ENCODE measurements around the gene RHBDD1.
A peak's percentile ranks its signal among the peaks of the same experiment; 100 is the strongest.

The RHBDD1 gene

GRCh38 chr2:227007940-227008339 is 172.1 kb downstream of the RHBDD1 start:
- Histone ChIP-seq H3K4me3 (ENCODE audit: severe bottlenecking) (no peak overlapping the region), H3K4me1 (ENCODE audit: insufficient read depth, poor library complexity, severe bottlenecking) (no peaks in the 10 kb centered on the region), H3K27me3 (ENCODE audit: insufficient read depth, poor library complexity, severe bottlenecking) (no peaks in the 10 kb centered on the region), H3K36me3 (ENCODE audit: low read depth) (no peaks in the 10 kb centered on the region), H3K9me3 (ENCODE audit: severe bottlenecking) (no peaks in the 10 kb centered on the region), H3K27ac (ENCODE audit: poor library complexity, severe bottlenecking) (no peak overlapping the region)
- DNase-seq (ENCODE audit: low spot score) (no peak), ATAC-seq (ENCODE audit: low read depth) (no peak)
- no peak for TF ChIP-seq CTCF (IDR thresholded peaks at IDR 0.05; ENCODE audit: poor library complexity, severe bottlenecking)

DNA sequence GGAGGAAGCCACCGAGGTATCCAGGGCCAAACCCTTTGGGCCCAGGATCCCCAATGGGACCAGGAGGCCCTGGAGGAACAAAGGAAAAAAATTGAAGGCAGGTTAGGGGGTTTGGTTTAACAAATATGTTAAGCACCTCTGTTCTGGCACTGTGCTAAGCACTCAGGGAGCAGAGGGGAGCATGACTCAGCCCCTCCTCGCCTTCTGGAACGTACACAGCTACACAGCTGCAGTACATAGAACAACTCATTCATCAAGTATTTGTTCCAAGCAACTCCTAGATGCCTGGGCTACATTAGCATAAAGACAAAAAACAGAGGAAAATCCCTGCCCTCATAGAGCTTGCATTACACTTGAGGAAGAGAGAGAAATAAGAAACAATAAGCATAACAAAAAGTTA is 174.6 kb downstream of the RHBDD1 start:
- no peak for TF ChIP-seq CTCF (IDR thresholded peaks at IDR 0.05; ENCODE audit: poor library complexity, severe bottlenecking)
- H3K27me3 ChIP-seq (ENCODE audit: insufficient read depth, poor library complexity, severe bottlenecking) = no peaks in the 10 kb centered on the region
- DNase-seq (ENCODE audit: low spot score) = no peak
- no peak overlapping the region for H3K27ac ChIP-seq (ENCODE audit: poor library complexity, severe bottlenecking)
- H3K9me3 ChIP-seq (ENCODE audit: severe bottlenecking) = no peaks in the 10 kb centered on the region
- peak; percentile 61; the same call in 2 of the 3 replicates for ATAC-seq (ENCODE audit: low read depth)
- H3K4me1 ChIP-seq (ENCODE audit: insufficient read depth, poor library complexity, severe bottlenecking) = no peaks in the 10 kb centered on the region
- no peak overlapping the region for H3K4me3 ChIP-seq (ENCODE audit: severe bottlenecking)
- H3K36me3 ChIP-seq (ENCODE audit: low read depth) = no peaks in the 10 kb centered on the region

DNA sequence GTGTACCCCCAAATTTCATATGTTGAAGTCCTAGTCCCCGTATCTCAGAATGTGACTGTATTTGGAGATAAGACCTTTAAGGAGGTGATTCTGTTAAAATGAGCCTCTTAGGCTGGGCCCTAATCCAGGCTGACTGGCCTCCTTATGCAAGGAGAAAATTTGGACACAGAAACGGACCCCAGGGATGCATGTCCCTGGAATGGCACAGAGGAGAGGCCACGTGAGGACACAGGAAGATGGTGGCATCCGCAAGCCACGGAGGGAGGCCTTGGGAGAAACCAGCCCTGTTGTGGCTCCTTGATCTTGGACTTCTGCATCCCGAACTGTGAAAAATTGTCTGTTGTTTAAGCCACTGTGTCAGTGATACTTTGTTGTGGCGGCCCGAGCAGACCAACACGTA is 177.5 kb downstream of the RHBDD1 start:
- Histone ChIP-seq H3K4me3 (ENCODE audit: severe bottlenecking) (no peak overlapping the region), H3K27me3 (ENCODE audit: insufficient read depth, poor library complexity, severe bottlenecking) (no peaks in the 10 kb centered on the region), H3K9me3 (ENCODE audit: severe bottlenecking) (no peaks in the 10 kb centered on the region), H3K27ac (ENCODE audit: poor library complexity, severe bottlenecking) (no peak overlapping the region), H3K4me1 (ENCODE audit: insufficient read depth, poor library complexity, severe bottlenecking) (no peaks in the 10 kb centered on the region), H3K36me3 (ENCODE audit: low read depth) (no peaks in the 10 kb centered on the region)
- ATAC-seq (ENCODE audit: low read depth) = no peak
- DNase-seq (ENCODE audit: low spot score) = no peak
- TF ChIP-seq CTCF (IDR thresholded peaks at IDR 0.05; ENCODE audit: poor library complexity, severe bottlenecking) = no peak

GRCh38 chr2:227013881-227014280 is 178.0 kb downstream of the RHBDD1 start:
- Histone ChIP-seq H3K4me1 (ENCODE audit: insufficient read depth, poor library complexity, severe bottlenecking) (no peaks in the 10 kb centered on the region), H3K27me3 (ENCODE audit: insufficient read depth, poor library complexity, severe bottlenecking) (no peaks in the 10 kb centered on the region), H3K9me3 (ENCODE audit: severe bottlenecking) (no peaks in the 10 kb centered on the region), H3K36me3 (ENCODE audit: low read depth) (no peaks in the 10 kb centered on the region), H3K4me3 (ENCODE audit: severe bottlenecking) (no peak overlapping the region), H3K27ac (ENCODE audit: poor library complexity, severe bottlenecking) (no peak overlapping the region)
- ATAC-seq (ENCODE audit: low read depth) (no peak), DNase-seq (ENCODE audit: low spot score) (no peak)
- TF ChIP-seq CTCF (IDR thresholded peaks at IDR 0.05; ENCODE audit: poor library complexity, severe bottlenecking) = no peak

GRCh38 chr2:227016894-227017293 is 181.0 kb downstream of the RHBDD1 start:
- H3K36me3 ChIP-seq (ENCODE audit: low read depth) = no peaks in the 10 kb centered on the region
- TF ChIP-seq CTCF (IDR thresholded peaks at IDR 0.05; ENCODE audit: poor library complexity, severe bottlenecking) = no peak
- no peaks in the 10 kb centered on the region for H3K9me3 ChIP-seq (ENCODE audit: severe bottlenecking)
- ATAC-seq (ENCODE audit: low read depth) (peak; percentile 33; the same call in 1 of the 3 replicates), DNase-seq (ENCODE audit: low spot score) (no peak)
- H3K4me3 ChIP-seq (ENCODE audit: severe bottlenecking) = no peak overlapping the region
- no peaks in the 10 kb centered on the region for H3K27me3 ChIP-seq (ENCODE audit: insufficient read depth, poor library complexity, severe bottlenecking)
- H3K27ac ChIP-seq (ENCODE audit: poor library complexity, severe bottlenecking) = no peak overlapping the region
- no peaks in the 10 kb centered on the region for H3K4me1 ChIP-seq (ENCODE audit: insufficient read depth, poor library complexity, severe bottlenecking)

Measured in RWPE2 (cell line).